Loucy (cell line): ENCODE data around the gene FIBCD1.

Source experiments
- H2AFZ ChIP-seq: fragments of 200-600 bp; sonication (generic); 2 replicates; pipeline ENCODE4 v1.6.0; 2016; ENCODE audit warnings: antibody characterized with exemption, mild to moderate bottlenecking, low read length, moderate library complexity
- H3F3A ChIP-seq: fragments of 200-600 bp; 2 replicates; pipeline ENCODE4 v1.6.0; 2016; ENCODE audit warnings: antibody characterized with exemption, low read depth, mild to moderate bottlenecking
- H3K27me3 ChIP-seq: fragments of 200-600 bp; sonication (generic); 2 replicates; pipeline ENCODE4 v1.6.1; 2014; ENCODE audit warnings: low read length, mild to moderate bottlenecking; ENCODE audit not compliant: insufficient read depth, poor library complexity, severe bottlenecking
- H3K36me3 ChIP-seq: fragments of 200-600 bp; sonication (generic); 2 replicates; pipeline ENCODE4 v1.6.1; 2016; ENCODE audit warnings: low read length; ENCODE audit not compliant: insufficient read depth
- H3K4me1 ChIP-seq: fragments of 200-600 bp; sonication (generic); 2 replicates; pipeline ENCODE4 v1.5.1; 2014; ENCODE audit warnings: low read length, mild to moderate bottlenecking; ENCODE audit not compliant: insufficient read depth, poor library complexity, severe bottlenecking
- H3K4me2 ChIP-seq: fragments of 200-600 bp; sonication (generic); 2 replicates; pipeline ENCODE4 v1.6.0; 2014; ENCODE audit warnings: antibody characterized with exemption, low read length, low read depth, mild to moderate bottlenecking; ENCODE audit not compliant: poor library complexity, severe bottlenecking
- H3K4me3 ChIP-seq: fragments of 200-600 bp; sonication (generic); 2 replicates; pipeline ENCODE4 v1.5.1; 2014; ENCODE audit warnings: low read length, mild to moderate bottlenecking, mixed read lengths; ENCODE audit not compliant: poor library complexity, severe bottlenecking
- H3K79me2 ChIP-seq: fragments of 200-600 bp; sonication (generic); 2 replicates; pipeline ENCODE4 v1.6.1; 2014; ENCODE audit warnings: low read length; ENCODE audit not compliant: insufficient read depth
- H3K9ac ChIP-seq: fragments of 200-600 bp; sonication (generic); 2 replicates; pipeline ENCODE4 v1.6.0; 2014; ENCODE audit warnings: mild to moderate bottlenecking, low read depth, low read length, moderate library complexity; ENCODE audit not compliant: poor library complexity, severe bottlenecking
- H3K9me2 ChIP-seq: fragments of 200-600 bp; sonication (generic); replicated peaks from 2 replicates; pipeline ENCODE4 v1.6.1; 2016; ENCODE audit warnings: low read depth, low read length, mixed read lengths
- H3K9me3 ChIP-seq: fragments of 200-600 bp; sonication (generic); 2 replicates; pipeline ENCODE4 v1.6.1; 2014; ENCODE audit warnings: mild to moderate bottlenecking, antibody characterized with exemption, low read length, low read depth; ENCODE audit not compliant: insufficient read depth
- H4K20me1 ChIP-seq: fragments of 200-600 bp; sonication (generic); 2 replicates; pipeline ENCODE4 v1.6.0; 2014; ENCODE audit warnings: antibody characterized with exemption, low read length, mild to moderate bottlenecking; ENCODE audit not compliant: insufficient read depth, poor library complexity, severe bottlenecking
- CTCF ChIP-seq: fragments of 200-600 bp; sonication (generic); conservative IDR thresholded peaks from 2 replicates; pipeline ENCODE4 v1.5.1; 2014; ENCODE audit warnings: mild to moderate bottlenecking, antibody characterized with exemption, low read length
- EZH2phosphoT487 ChIP-seq: fragments of 200-600 bp; IDR thresholded peaks from 2 replicates; pipeline ENCODE4 v1.6.1; 2018; ENCODE audit warnings: antibody characterized with exemption, mild to moderate bottlenecking, moderate library complexity, borderline replicate concordance

FIBCD1 gene

GRCh38 chr9:130929571-130930038, 9.4 kb downstream of the FIBCD1 start:
- Histone ChIP-seq H3K9me2 (no peaks in the 10 kb centered on the region), H3K4me2 (no peak overlapping the region), H3K79me2 (no peaks in the 10 kb centered on the region), H3K36me3 (no peaks in the 10 kb centered on the region), H4K20me1 (no peaks in the 10 kb centered on the region), H2AFZ (no peak overlapping the region), H3K9me3 (no peaks in the 10 kb centered on the region), H3K27me3 (no peaks in the 10 kb centered on the region), H3K9ac (no peak overlapping the region), H3K4me3 (no peak overlapping the region), H3K4me1 (no peaks in the 10 kb centered on the region), H3F3A (no peaks in the 10 kb centered on the region)
- TF ChIP-seq EZH2phosphoT487: no peak
- TF ChIP-seq CTCF: no peak

- Histone ChIP-seq H3K9ac (no peak overlapping the region), H3K9me2 (no peaks in the 10 kb centered on the region), H4K20me1 (no peaks in the 10 kb centered on the region), H2AFZ (no peak overlapping the region), H3K9me3 (no peaks in the 10 kb centered on the region), H3K79me2 (no peaks in the 10 kb centered on the region), H3K4me3 (no peak overlapping the region), H3F3A (no peaks in the 10 kb centered on the region), H3K36me3 (no peaks in the 10 kb centered on the region), H3K4me2 (no peak overlapping the region), H3K27me3 (no peaks in the 10 kb centered on the region), H3K4me1 (no peaks in the 10 kb centered on the region)
- TF ChIP-seq CTCF: no peak
- TF ChIP-seq EZH2phosphoT487: no peak
These were observed 10.8 kb downstream of the FIBCD1 start for GRCh38 chr9:130927995-130928900.

GRCh38 chr9:130927338-130927737, 11.7 kb downstream of the FIBCD1 start:
- no peaks in the 10 kb centered on the region for H3K4me1 ChIP-seq
- TF ChIP-seq CTCF: no peak
- no peak for TF ChIP-seq EZH2phosphoT487
- no peaks in the 10 kb centered on the region for H3K27me3 ChIP-seq
- no peak overlapping the region for H3K4me2 ChIP-seq
- no peaks in the 10 kb centered on the region for H3K79me2 ChIP-seq
- H3K9me2 ChIP-seq: no peaks in the 10 kb centered on the region
- H3F3A ChIP-seq: no peaks in the 10 kb centered on the region
- no peak overlapping the region for H3K9ac ChIP-seq
- no peak overlapping the region for H3K4me3 ChIP-seq
- no peaks in the 10 kb centered on the region for H3K9me3 ChIP-seq
- no peak overlapping the region for H2AFZ ChIP-seq
- H4K20me1 ChIP-seq: no peaks in the 10 kb centered on the region
- no peaks in the 10 kb centered on the region for H3K36me3 ChIP-seq
